PC-9 (cell line): ENCODE data around the gene PTGDR2. TPM values are rescaled to one million over a fixed set of nuclear protein-coding genes. Genes with fewer than 3 reads are reported as not detected.

Experiments
- BruUV-seq: library from RNA; stranded (reverse); fragments of 400-500 nt; replicated peaks from 2 replicates; lab custom pipeline; 2021; lab: Mats Ljungman, UMichigan
- CTCF ChIA-PET: fragments of 300-600 bp; sonication (Branson Sonifier 250); formaldehyde crosslinking; loops from one replicate; lab custom pipeline; 2022; ENCODE audit warnings: antibody characterized with exemption; lab: Charles Lee
- POLR2A ChIA-PET: fragments of 300-600 bp; sonication (Branson Sonifier 250); formaldehyde crosslinking; loops from one replicate; lab custom pipeline; 2022; ENCODE audit warnings: antibody characterized with exemption; ENCODE audit not compliant: unreplicated experiment; lab: Charles Lee
- DNase-seq, 2 experiments: peaks; one replicate each; pipeline versions ENCODE4 v3.0.0 to v3.0.0-alpha.2; 2015 to 2022; ENCODE audit warnings: mixed read lengths in 1 of 2
- H2AFZ ChIP-seq: fragments of 200-600 bp; sonication (generic); 2 replicates; pipeline ENCODE4 v1.8.1; 2017; ENCODE audit warnings: antibody characterized with exemption
- H3F3A ChIP-seq: fragments of 200-600 bp; sonication (generic); 2 replicates; pipeline ENCODE4 v1.8.1; 2017; ENCODE audit warnings: antibody characterized with exemption, mild to moderate bottlenecking, low read depth; ENCODE audit not compliant: insufficient read depth
- H3K27ac ChIP-seq: fragments of 200-600 bp; sonication (generic); 2 replicates; pipeline ENCODE4 v1.6.1; 2016; ENCODE audit warnings: mixed run types
- H3K27me3 ChIP-seq: fragments of 200-600 bp; sonication (generic); 2 replicates; pipeline ENCODE4 v1.6.1; 2016; ENCODE audit warnings: low read depth, mixed run types; ENCODE audit not compliant: insufficient read depth
- H3K36me3 ChIP-seq: fragments of 200-600 bp; sonication (generic); 2 replicates; pipeline ENCODE4 v1.6.1; 2016; ENCODE audit warnings: low read depth, mixed run types
- H3K4me1 ChIP-seq: fragments of 200-600 bp; sonication (generic); replicated peaks from 2 replicates; pipeline ENCODE4 v1.6.1; 2016; ENCODE audit warnings: mixed run types; ENCODE audit not compliant: insufficient read depth
- H3K4me2 ChIP-seq: fragments of 200-600 bp; sonication (generic); 2 replicates; pipeline ENCODE4 v1.6.1; 2017; ENCODE audit warnings: mixed run types
- H3K4me3 ChIP-seq: fragments of 200-600 bp; sonication (generic); 2 replicates; pipeline ENCODE4 v1.6.1; 2016; ENCODE audit warnings: mixed run types
- H3K79me2 ChIP-seq: fragments of 200-600 bp; sonication (generic); 2 replicates; pipeline ENCODE4 v1.6.1; 2017; ENCODE audit warnings: low read depth, mixed run types
- H3K9me2 ChIP-seq: fragments of 200-600 bp; sonication (generic); 2 replicates; pipeline ENCODE4 v1.8.1; 2017; ENCODE audit warnings: mild to moderate bottlenecking; ENCODE audit not compliant: insufficient read depth
- H3K9me3 ChIP-seq: fragments of 200-600 bp; sonication (generic); 2 replicates; pipeline ENCODE4 v1.8.1; 2016; ENCODE audit warnings: low read depth; ENCODE audit not compliant: insufficient read depth
- H4K20me1 ChIP-seq: fragments of 200-600 bp; sonication (generic); 2 replicates; pipeline ENCODE4 v1.8.1; 2017; ENCODE audit not compliant: insufficient read depth
- CTCF ChIP-seq: fragments of 200-600 bp; sonication (generic); conservative IDR thresholded peaks from 2 replicates; pipeline ENCODE4 v1.6.1; 2017; ENCODE audit warnings: mixed run types, antibody characterized with exemption, mild to moderate bottlenecking, moderate library complexity
- EZH2 ChIP-seq: fragments of 200-600 bp; sonication (generic); IDR thresholded peaks from 2 replicates; pipeline ENCODE4 v1.8.0; 2017; ENCODE audit warnings: antibody characterized with exemption, low read depth
- intact Hi-C: fragments of 100-400 bp; cut with micrococcal nuclease; formaldehyde crosslinking; loops from one replicate; pipeline ENCODE4 v1.10.0; 2022; ENCODE audit not compliant: unreplicated experiment
- total RNA-seq: library from RNA; stranded (reverse); gene quantifications from 2 replicates; pipeline ENCODE4 v1.2.3, GENCODE V29; 2021

Gene PTGDR2
- total RNA-seq, 1 experiment from 2014 or later = not detected

- DNase-seq = no peak
- Histone ChIP-seq H3K4me3 (no peak overlapping the region), H3K4me1 (0 out of 2 replicates have a peak, but pooled peaks cover 3% of the 10 kb centered on the region), H3K4me2 (no peak overlapping the region), H3K27me3 (no peaks in the 10 kb centered on the region; the same call in 1 of the 2 replicates), H4K20me1 (0 out of 2 replicates have a peak, but pooled peaks cover 3% of the 10 kb centered on the region), H3K9me3 (no peaks in the 10 kb centered on the region), H3K27ac (no peak overlapping the region), H3K9me2 (no peaks in the 10 kb centered on the region), H3F3A (peaks cover 10% of the 10 kb centered on the region; the same call in 1 of the 2 replicates), H3K79me2 (no peaks in the 10 kb centered on the region), H2AFZ (no peak overlapping the region), H3K36me3 (no peaks in the 10 kb centered on the region)
- CTCF ChIA-PET = interaction anchor here (0.6 kb wide), 1 partner anchor 55 kb away, joined by 3 read pairs; no protein-coding TSS in a partner anchor
- POLR2A ChIA-PET = no interaction called here
- no peak for TF ChIP-seq EZH2
- TF ChIP-seq CTCF = no peak
- BruUV-seq = no TSS peak
- intact Hi-C loops = loop anchor here (5.0 kb wide), 1 partner anchor 58 kb away; no protein-coding TSS in a partner anchor
Measured at GRCh38 chr11:60834742-60835533, 20.8 kb downstream of the PTGDR2 start.

GRCh38 chr11:60831501-60832079 is 24.2 kb downstream of the PTGDR2 start:
- H3K36me3 ChIP-seq = no peaks in the 10 kb centered on the region
- ChIA-PET CTCF (interaction anchor here (1.1 to 2.2 kb wide), 4 partner anchors 56 to 356 kb away, joined by 3 to 21 read pairs (median 8); no protein-coding TSS in a partner anchor), POLR2A (interaction anchor here (0.6 kb wide), 1 partner anchor 15 kb away, joined by 3 read pairs; no protein-coding TSS in a partner anchor)
- H3K27me3 ChIP-seq = peaks cover 16% of the 10 kb centered on the region; the same call in 1 of the 2 replicates
- peaks cover 10% of the 10 kb centered on the region; the same call in 1 of the 2 replicates for H3F3A ChIP-seq
- H3K9me2 ChIP-seq = no peaks in the 10 kb centered on the region
- peak in 1 of 2 experiments; percentile 68 for DNase-seq
- intact Hi-C loops = loop anchor here (1.0 to 5.0 kb wide), 7 partner anchors 54 to 554 kb away; no protein-coding TSS in a partner anchor
- no peak overlapping the region for H3K4me2 ChIP-seq
- H3K27ac ChIP-seq = no peak overlapping the region
- BruUV-seq = no TSS peak
- no peak overlapping the region for H3K4me3 ChIP-seq
- H4K20me1 ChIP-seq = 0 out of 2 replicates have a peak, but pooled peaks cover 3% of the 10 kb centered on the region
- TF ChIP-seq EZH2 = no peak
- TF ChIP-seq CTCF = no peak
- H3K4me1 ChIP-seq = 0 out of 2 replicates have a peak, but pooled peaks cover 3% of the 10 kb centered on the region
- H2AFZ ChIP-seq = no peak overlapping the region
- no peaks in the 10 kb centered on the region for H3K79me2 ChIP-seq
- no peaks in the 10 kb centered on the region for H3K9me3 ChIP-seq

DNA sequence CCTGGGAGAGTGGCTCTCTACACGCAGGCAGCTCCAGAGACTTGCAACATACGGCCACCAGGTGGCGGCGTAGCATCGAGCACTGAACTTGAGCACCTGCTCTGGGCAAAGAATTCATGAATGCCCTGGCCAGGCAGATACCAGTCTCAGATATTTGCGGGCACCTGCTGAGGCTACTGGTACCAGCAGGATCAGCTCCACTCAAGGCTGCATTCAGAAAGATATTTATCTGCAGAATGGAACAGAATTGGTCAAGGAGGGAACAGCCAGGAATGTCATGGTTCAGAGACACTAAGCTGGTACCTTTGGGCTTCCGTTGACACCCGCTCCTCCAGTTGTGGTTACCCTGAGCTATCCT is 24.6 kb downstream of the PTGDR2 start:
- Histone ChIP-seq H3K79me2 (no peaks in the 10 kb centered on the region), H3K36me3 (no peaks in the 10 kb centered on the region), H3K4me1 (0 out of 2 replicates have a peak, but pooled peaks cover 3% of the 10 kb centered on the region), H3K9me3 (no peaks in the 10 kb centered on the region), H3K4me3 (no peak overlapping the region), H3K9me2 (no peaks in the 10 kb centered on the region), H2AFZ (no peak overlapping the region), H3K27ac (no peak overlapping the region), H3F3A (peaks cover 10% of the 10 kb centered on the region; the same call in 1 of the 2 replicates), H4K20me1 (0 out of 2 replicates have a peak, but pooled peaks cover 3% of the 10 kb centered on the region), H3K27me3 (peaks cover 17% of the 10 kb centered on the region; the same call in 1 of the 2 replicates), H3K4me2 (peak overlapping the region; percentile 34; the same call in 1 of the 2 replicates)
- intact Hi-C loops = loop anchor here (1.0 to 5.0 kb wide), 7 partner anchors 54 to 554 kb away; no protein-coding TSS in a partner anchor
- ChIA-PET POLR2A (interaction anchor here (0.6 kb wide), 2 partner anchors 15 to 531 kb away, joined by 3 to 8 read pairs; partner anchors contain the start of genes CYB561A3 and TMEM138), CTCF (interaction anchor here (0.5 to 2.2 kb wide), 6 partner anchors 8 to 356 kb away, joined by 3 to 21 read pairs (median 6); no protein-coding TSS in a partner anchor)
- TF ChIP-seq EZH2 (no peak), CTCF (peak; percentile 99)
- peak; percentile 74 to 88 for DNase-seq
- BruUV-seq = no TSS peak
